Measurements from ENCODE around the gene NFIB. TPM values are rescaled to one million over a fixed set of nuclear protein-coding genes. Genes with fewer than 3 reads are reported as not detected.

Gene NFIB
- total RNA-seq, 6 experiments from 2014 or later = 0.69 to 6.2 (median 4.4) TPM

DNA sequence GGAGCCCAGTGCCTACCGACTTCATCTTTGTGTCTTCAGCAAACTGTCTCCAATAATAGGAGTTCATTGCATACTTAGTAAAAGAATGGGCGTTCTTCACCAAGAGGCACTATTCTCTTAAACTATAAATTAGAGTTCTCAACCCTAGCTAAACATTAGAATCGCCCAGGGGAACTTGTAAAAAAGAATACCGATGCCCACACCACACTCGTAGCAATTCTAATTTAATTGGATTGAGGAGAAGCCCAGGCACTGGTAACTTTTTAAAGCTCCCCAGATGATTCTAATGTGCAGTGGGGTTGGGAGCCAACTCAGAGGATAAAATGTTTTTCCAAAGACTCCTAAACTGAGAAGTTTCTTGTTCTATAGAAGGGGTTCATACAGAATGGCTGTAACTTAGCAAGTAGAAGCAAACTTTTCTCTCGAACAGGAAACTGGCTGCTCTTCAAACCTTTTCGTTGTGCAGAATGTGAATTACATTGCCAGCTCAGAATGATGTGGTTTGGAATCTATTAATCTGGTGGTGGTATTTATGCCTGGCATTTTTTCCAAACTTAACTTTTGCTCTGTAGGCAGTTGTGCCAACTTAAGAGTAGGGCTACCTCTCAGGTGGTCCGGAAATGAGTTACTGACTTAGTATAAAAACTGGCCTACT is 26.4 kb upstream of the NFIB start:
- H3K27me3 Mint-ChIP-seq (ENCODE audit: insufficient read depth) = peaks cover 13% of the 10 kb centered on the region
- H3K4me3 Mint-ChIP-seq = no peak overlapping the region
- H3K36me3 Mint-ChIP-seq (ENCODE audit: low read depth) = no peaks in the 10 kb centered on the region
- no peak overlapping the region for H3K27ac Mint-ChIP-seq
- no peaks in the 10 kb centered on the region for H3K9me3 Mint-ChIP-seq
- no peak for DNase-seq
- TF ChIP-seq, protein P1, sequence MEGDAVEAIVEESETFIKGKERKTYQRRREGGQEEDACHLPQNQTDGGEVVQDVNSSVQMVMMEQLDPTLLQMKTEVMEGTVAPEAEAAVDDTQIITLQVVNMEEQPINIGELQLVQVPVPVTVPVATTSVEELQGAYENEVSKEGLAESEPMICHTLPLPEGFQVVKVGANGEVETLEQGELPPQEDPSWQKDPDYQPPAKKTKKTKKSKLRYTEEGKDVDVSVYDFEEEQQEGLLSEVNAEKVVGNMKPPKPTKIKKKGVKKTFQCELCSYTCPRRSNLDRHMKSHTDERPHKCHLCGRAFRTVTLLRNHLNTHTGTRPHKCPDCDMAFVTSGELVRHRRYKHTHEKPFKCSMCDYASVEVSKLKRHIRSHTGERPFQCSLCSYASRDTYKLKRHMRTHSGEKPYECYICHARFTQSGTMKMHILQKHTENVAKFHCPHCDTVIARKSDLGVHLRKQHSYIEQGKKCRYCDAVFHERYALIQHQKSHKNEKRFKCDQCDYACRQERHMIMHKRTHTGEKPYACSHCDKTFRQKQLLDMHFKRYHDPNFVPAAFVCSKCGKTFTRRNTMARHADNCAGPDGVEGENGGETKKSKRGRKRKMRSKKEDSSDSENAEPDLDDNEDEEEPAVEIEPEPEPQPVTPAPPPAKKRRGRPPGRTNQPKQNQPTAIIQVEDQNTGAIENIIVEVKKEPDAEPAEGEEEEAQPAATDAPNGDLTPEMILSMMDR (IDR thresholded peaks at IDR 0.05) = no peak
- H3K4me1 Mint-ChIP-seq (ENCODE audit: low read depth) = no peaks in the 10 kb centered on the region

DNA sequence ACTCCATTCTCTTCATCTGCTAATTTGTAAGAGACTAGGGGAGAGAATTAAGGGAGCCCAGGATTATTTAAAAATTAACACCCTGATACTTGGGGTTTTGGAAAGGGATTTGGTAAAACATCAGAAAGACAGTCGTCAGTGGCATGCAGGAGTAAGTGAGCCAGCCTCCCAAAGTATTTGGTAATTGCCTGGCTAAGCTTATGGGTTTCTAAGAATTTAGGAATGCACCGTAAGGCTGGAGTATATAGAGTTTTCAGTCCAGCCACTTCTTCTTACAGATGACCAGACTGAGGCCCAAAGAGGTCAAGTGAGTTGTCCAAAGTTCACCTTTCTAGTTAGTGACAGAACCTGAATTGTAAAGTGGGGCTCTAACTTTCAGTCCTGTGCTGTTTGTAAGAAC is 25.8 kb upstream of the NFIB start:
- Mint-ChIP-seq H3K27me3 (ENCODE audit: insufficient read depth) (peaks cover 13% of the 10 kb centered on the region), H3K4me3 (no peak overlapping the region), H3K4me1 (ENCODE audit: low read depth) (no peaks in the 10 kb centered on the region), H3K27ac (no peak overlapping the region), H3K9me3 (no peaks in the 10 kb centered on the region), H3K36me3 (ENCODE audit: low read depth) (no peaks in the 10 kb centered on the region)
- DNase-seq = no peak
- TF ChIP-seq, protein P1 (IDR thresholded peaks at IDR 0.05) = no peak

DNA sequence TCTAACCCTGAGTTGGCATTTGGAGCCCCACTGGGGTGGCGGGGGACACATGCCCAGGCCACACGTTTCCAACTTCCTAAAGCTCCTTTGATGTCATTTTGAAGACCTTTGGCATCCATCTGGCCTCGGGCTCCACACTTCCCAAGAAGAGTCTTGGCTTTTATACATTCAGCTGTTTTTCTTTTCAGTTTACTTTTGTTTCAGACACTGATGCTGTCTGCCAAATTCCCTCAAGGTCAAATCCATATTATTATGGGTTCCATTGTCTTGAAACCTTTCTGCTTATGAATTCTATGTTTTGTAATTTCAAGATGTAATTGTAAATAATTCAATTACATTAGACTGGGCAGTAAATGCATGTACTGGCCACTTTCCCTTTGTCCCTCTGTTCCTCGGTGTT is 23.7 kb upstream of the NFIB start:
- TF ChIP-seq, protein P1 (IDR thresholded peaks at IDR 0.05) = no peak
- peaks cover 18% of the 10 kb centered on the region for H3K27me3 Mint-ChIP-seq (ENCODE audit: insufficient read depth)
- H3K4me3 Mint-ChIP-seq = no peak overlapping the region
- no peak overlapping the region for H3K27ac Mint-ChIP-seq
- no peaks in the 10 kb centered on the region for H3K9me3 Mint-ChIP-seq
- no peaks in the 10 kb centered on the region for H3K36me3 Mint-ChIP-seq (ENCODE audit: low read depth)
- no peak for DNase-seq
- no peaks in the 10 kb centered on the region for H3K4me1 Mint-ChIP-seq (ENCODE audit: low read depth)

DNA sequence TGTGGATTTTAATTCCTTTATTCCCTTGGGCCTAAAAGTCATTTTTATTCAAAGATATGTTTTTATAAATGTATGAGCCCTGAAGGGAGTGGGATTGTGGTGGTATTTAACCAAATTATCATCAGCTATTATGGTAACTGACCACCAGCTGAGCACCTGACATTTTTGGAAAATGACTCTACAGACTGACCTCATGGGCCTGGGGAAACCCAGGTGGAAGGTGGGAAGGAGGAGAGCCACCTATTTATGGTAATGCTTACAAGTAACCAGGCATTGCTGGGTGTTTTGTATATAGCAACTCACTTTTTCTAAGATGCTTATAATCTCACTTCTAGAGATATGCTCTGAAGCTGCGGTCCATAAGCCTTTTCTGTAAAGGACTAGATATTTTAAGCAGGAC is 22.3 kb upstream of the NFIB start:
- Mint-ChIP-seq H3K27me3 (ENCODE audit: insufficient read depth) (peaks cover 17% of the 10 kb centered on the region), H3K9me3 (no peaks in the 10 kb centered on the region), H3K27ac (no peak overlapping the region), H3K4me3 (no peak overlapping the region), H3K4me1 (ENCODE audit: low read depth) (no peaks in the 10 kb centered on the region), H3K36me3 (ENCODE audit: low read depth) (no peaks in the 10 kb centered on the region)
- no peak for DNase-seq
- TF ChIP-seq, protein P1 (IDR thresholded peaks at IDR 0.05) = no peak

DNA sequence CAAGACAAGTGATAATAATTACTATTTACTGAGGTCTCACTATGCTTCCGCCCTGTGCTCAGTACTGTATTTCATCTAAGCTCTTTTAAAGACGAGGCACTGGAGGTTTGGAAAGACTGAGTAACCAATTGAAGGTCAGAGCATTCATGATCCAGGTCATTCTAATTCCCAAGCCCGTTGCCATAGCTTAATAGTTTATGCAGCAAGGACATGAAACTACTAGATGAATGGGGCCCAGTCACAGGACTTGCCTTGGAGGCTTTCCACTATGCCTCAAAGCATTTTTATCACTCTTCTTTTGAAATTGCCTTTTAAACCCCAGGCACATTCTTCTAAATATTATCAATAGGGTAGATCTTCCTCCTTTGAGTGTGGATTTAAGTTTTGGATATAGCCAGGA is 17.2 kb upstream of the NFIB start:
- Mint-ChIP-seq H3K27ac (no peak overlapping the region), H3K9me3 (no peaks in the 10 kb centered on the region), H3K36me3 (ENCODE audit: low read depth) (no peaks in the 10 kb centered on the region), H3K4me1 (ENCODE audit: low read depth) (peaks cover 14% of the 10 kb centered on the region; the same call in 1 of the 2 replicates), H3K4me3 (no peak overlapping the region), H3K27me3 (ENCODE audit: insufficient read depth) (peaks cover 27% of the 10 kb centered on the region)
- no peak for DNase-seq
- TF ChIP-seq, protein P1 (IDR thresholded peaks at IDR 0.05) = no peak

Data from HFFc6 (cell line).